ENCODE data around the gene EXD3.

EXD3 gene

GRCh38 chr9:137313326-137313936 lies 109.5 kb downstream of the EXD3 start:
- no peak for DNase-seq

GRCh38 chr9:137312852-137313325 lies 110.1 kb downstream of the EXD3 start:
- peak; percentile 51 for DNase-seq

DNA sequence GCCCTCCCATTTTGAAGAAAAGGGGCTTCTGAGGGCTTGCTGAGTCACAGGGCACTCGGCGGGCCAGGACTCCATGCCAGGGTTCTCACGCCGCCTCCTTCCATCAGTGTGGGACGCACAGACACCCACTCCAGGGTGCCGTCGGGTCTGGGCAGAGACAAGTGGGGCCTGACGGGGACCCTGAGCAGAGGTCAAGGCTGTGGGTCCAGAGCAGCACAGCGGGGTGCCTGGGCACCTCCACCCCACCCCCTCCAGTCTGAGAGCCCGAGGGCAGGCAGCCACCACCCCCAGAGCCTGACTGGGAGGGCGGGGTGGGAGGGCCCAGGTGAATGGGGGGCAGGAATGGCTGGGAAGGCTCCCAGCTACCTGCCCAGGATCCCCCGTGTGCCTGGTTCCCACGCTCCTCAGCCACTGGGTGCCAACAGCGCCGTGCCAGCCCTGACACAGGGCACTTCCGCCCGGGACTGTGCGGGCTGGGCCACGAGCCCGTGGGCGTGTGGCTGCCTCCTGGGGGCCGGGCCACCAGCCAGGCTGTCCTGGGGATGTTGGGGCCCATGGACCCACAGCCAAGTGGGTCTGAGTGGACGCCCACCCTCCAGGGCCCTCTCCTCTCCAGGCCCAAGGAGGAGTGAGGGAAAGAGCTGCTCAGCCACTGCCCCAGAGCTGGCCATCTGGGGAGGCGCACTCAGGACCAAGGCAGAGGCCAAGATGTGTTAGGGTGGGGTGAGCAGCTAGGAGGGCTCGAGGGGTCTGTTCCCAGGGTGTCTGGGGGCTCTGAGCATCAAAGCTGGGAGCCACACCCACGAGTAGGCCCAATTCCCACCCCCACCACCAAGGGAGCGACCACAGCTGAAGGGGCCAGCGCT lies 110.7 kb downstream of the EXD3 start:
- no peak for DNase-seq

GRCh38 chr9:137311171-137311985 lies 111.6 kb downstream of the EXD3 start:
- DNase-seq, result peak; percentile 59

- no peak for DNase-seq
Observed at GRCh38 chr9:137310189-137311052, 112.5 kb downstream of the EXD3 start.

- DNase-seq, result no peak
Observed at GRCh38 chr9:137309368-137310188, 113.4 kb downstream of the EXD3 start.

DNA sequence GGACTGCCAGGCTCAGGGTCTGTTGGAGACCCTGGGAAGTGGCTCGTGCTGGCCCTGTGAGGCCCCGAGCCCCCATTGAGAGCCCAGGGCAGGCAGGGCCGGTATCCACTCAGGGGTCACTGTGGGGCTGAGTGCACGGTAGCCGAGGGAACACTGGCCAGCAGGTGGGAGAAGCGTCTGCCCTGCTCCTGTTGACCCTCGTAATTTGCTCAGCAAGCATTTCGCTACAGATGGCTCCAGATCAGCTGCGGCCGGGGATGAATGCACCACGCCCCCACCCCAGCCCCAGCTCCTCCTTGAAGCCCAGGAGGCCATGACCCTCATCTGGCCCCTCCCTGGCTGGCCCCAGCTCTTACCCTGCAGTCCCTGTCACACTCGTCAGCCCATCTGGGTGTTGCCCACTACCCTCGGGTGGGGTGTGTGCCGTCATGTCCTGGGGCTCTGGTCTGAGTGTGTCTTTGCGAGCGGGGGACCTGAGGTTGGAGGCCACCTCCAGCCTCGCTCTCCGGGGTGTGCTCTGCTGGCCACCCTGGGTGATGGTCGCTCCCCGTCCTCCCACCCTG lies 114.8 kb downstream of the EXD3 start:
- peak; percentile 57 for DNase-seq

DNA sequence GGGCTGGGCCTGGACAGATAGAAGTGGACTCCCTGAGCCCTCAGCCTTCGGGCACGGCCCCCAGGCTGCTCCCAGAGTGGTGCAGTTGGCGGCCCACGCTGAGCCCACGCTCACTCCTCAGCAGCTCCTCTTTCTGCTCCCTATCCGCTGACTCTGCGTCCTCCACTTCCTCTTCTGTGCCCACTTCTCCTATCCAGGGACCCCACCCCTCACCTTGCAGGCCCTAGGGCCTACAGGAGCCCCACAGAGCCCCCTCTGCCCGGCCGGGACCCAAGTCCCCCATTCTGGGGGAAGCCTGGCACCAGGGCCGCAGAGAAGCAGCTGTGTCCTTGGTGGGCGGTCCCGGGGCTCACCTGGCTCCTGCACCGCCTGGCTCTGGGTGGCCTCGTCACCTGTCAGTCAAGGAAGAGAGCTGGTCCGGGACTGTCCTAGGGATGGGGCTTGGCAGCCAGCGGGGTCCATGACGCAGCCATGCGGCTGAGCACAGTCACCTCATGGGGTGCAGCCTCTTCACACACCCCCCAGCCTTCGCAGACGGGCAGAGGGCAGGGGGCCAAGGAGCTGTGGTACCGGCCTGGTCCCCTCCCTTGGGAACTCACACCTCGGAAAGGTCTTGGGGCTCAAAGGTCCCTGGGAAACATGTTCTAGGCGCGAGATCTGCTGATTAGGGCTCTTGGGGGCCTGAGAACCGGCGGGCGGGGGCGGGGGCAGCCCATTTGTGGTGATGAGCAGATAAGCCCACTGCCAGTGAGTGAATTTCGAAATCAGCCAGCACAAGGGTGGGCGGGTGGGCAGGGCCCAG lies 115.5 kb downstream of the EXD3 start:
- peak; percentile 59 for DNase-seq

- peak; percentile 58 for DNase-seq
Observed at GRCh38 chr9:137306850-137307254, 116.1 kb downstream of the EXD3 start.

GRCh38 chr9:137306066-137306849 lies 116.7 kb downstream of the EXD3 start:
- peak; percentile 63 for DNase-seq

- no peak for DNase-seq
Observed at GRCh38 chr9:137305798-137306065, 117.2 kb downstream of the EXD3 start.

DNA sequence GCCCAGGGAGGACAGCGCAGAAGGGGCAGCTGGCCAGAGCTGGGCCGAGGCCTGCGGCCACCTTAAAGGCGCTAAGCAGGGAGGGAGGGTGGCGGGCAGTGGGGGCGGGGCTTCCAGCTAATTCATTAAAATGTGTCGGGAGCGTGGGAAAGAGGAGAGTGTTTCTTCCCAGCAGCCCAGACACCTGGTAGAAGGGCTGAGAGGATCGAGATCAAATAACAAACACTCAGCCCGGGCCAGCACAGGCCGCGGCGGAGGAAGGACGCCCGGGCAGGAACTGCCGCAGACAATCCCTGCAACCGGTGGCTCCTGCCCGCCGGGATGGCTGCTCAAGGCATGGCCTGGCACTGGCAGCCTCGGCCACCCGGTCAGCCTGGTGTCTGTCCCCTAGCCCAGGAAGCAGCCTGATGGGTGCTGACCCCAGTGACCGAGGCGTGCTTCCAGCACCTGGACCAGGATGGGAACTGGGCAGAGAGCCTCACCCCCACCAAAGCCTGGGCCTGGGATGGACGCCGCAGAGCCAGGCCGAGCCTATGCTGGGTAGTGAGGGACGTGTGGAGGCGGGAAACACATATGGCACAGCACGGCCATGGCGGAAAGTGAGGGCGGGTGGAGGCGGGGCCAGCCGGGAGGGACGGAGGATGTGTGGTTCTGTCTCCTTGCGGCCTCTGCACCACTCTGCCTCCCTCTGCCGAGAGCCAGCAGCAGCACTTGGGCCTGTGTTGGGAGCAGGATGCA lies 117.7 kb downstream of the EXD3 start:
- peak; percentile 84 for DNase-seq

GRCh38 chr9:137304383-137305059 lies 118.4 kb downstream of the EXD3 start:
- peak; percentile 63 for DNase-seq

DNA sequence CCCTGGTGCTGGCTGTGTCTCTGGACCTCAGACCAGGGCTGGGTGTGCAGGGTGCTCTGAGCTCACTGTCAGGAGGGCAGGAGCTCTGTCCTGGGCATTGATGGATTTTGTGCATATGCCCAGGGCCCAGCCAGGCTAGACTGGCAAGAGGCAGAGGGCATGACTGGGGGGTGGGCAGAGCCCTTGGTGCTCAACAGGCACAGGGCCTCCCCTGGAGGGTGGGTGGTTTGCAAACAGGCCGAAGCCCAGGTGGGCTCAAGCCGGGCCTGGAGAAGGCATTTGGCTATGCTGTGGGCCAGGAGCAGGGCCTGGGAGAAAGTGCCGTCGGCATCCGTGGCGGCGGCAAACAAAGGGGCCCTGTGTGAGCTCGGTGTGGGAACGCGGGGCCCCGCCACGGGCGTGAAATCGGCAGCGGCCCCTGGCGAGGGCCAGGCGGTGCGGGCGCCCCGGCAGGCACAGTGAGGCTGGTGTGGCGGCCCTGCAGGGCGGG lies 119.0 kb downstream of the EXD3 start:
- no peak for DNase-seq

DNA sequence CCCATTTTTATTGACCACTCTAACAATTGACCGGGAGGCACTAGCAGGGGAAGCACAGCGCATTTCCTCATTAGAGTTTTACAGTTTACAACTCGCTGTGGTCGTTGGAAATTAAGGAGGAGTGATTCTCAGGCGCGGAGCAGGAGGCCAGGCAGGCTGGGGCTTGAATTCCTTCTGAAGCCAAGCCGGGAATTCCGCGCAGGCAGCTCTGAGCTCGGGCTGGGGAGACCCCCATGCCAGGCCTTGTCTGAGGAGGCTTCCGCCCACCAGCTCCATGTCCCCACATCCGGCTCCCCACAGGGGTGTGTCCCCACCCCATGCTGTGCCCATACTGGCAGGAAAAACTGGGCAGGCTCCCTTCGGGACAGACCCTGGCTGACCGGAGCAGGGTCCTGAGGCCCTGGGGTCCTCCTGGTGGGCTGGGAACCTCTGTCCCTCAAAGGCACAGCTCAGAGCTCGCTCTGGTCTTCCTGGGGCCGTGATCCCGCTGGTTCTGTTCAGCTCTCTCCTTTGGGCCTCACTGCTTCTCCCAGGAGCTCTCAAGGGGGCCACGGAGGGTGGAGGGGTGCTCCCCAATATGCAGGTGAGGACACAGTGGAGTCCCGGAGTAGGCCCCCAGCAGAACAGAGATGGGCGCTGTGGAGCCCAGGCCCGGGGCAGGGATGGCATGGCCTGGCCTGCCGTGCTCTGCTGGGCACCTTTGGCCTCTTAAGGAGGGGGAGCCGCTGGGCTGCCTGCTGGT lies 119.6 kb downstream of the EXD3 start:
- DNase-seq, result no peak

- no peak for DNase-seq
Observed at GRCh38 chr9:137302449-137303150, 120.4 kb downstream of the EXD3 start.

DNA sequence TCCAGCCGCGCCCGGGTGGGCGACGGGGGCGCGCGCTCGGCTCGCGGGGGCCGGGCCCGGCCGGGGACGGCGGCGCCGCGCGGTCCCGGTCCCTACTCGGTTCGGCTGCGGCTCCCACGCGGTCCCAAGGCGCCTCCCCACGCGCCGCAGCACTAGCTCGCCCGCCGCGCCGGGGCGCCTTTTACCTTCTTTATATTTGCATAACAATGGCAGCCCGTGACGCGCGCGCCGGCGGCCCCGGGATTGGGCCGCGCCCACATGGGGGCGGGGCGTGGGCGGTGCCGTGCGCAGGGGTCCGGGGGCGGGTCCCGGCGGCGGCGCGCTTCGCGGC lies 120.9 kb downstream of the EXD3 start, which contains the start of gene NRARP:
TSS of gene NRARP (minus strand) at position 154 of the 331 bp plus-strand sequence. CDS start 343 bp downstream, outside the sequence.
- peak; percentile 96 for DNase-seq
